Activated T-cell treated with anti-CD3 and anti-CD28 coated beads, Interleukin-2, amount 50 U/mL, for 1 hour (primary cell): ENCODE measurements around the gene PPIE.

Experiments
- DNase-seq: peaks from one replicate; pipeline ENCODE4 v3.0.0-alpha.2; 2020

PPIE gene

DNA sequence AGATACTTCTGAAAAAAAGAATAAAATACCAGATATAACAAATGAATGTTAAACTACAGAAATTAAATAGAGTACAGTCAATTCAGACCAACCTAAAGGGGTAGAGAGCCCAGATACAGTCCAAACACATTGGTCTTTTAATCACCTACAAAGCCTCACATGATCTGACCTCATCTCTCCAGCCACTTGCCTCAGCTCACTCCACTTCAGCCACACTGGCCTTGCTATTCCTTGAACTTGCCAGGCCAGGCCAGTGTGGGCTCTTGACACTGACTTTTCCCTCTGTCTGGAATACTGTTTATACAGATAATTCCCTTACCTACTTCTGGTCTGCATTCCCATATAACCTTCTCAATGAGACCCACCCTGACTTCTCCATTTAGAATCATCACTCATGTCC, 17.0 kb upstream of the PPIE start:
- DNase-seq = no peak

DNA sequence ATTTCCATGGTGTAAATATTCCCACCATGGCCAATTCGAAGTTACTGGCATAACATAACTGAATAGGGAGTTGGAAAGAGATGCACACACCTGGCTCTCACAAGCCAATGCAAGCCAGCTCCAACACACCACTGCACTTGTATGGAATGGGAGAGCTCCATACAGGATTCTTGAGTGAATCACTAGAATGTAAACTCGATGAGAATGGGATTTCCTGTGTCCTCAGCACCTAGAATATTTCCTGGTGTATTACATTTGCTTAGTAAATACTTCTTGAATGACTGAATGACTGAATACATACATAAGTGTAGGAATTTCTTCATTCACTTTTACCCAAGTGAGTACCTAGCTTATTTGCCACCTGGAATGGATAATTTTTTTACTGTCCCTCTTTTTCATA, 16.2 kb upstream of the PPIE start:
- no peak for DNase-seq

- DNase-seq = no peak
Measured at GRCh38 chr1:39726600-39726999, 12.1 kb upstream of the PPIE start.

- DNase-seq = no peak
Measured at GRCh38 chr1:39727221-39727931, 11.3 kb upstream of the PPIE start.

GRCh38 chr1:39727932-39728317, 10.8 kb upstream of the PPIE start:
- DNase-seq = no peak

- DNase-seq = no peak
Measured at GRCh38 chr1:39729030-39729429, 9.7 kb upstream of the PPIE start.

DNA sequence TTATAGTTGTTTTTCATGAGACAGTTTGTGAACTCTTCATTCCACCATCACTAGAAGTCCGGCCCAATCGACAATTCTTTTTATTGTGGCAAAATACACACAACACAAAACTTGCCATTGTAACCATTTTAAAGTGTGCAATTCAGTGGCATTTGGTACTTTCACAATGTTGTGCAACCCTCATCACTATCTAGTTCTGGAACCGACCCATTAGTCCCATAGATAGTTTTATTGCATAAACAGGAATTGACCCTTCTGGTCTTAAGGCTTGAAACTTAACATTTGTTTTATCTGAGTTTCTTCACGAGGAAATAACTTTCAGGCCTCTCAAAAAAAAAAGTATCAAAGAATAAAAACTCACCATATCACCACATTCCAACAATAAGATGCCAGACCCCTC, 8.8 kb upstream of the PPIE start:
- no peak for DNase-seq

- DNase-seq = no peak
Measured at GRCh38 chr1:39732730-39733129, 6.0 kb upstream of the PPIE start.

GRCh38 chr1:39733161-39733560, 5.5 kb upstream of the PPIE start:
- DNase-seq = no peak

DNA sequence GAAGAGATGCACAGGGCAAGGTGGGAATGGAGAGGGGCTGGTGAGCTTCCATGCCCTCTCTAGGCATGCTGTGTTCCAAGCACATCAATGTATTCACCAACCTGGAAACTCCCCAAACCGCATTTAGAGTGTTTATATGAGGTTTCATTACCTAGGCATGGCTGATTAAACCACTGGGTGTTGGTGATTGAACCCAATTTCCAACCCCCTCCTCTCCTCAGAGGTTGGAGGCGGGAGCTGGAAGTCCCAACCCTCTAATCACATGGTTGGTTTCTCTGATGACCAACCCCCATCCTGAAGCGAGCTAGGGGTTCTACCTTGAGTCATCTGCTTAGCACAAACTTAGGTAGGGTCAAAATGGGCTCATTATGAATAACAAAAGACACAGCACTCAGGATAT, 3.0 kb upstream of the PPIE start:
- DNase-seq = no peak

GRCh38 chr1:39737546-39738169, 1.0 kb upstream of the PPIE start:
- no peak for DNase-seq

DNA sequence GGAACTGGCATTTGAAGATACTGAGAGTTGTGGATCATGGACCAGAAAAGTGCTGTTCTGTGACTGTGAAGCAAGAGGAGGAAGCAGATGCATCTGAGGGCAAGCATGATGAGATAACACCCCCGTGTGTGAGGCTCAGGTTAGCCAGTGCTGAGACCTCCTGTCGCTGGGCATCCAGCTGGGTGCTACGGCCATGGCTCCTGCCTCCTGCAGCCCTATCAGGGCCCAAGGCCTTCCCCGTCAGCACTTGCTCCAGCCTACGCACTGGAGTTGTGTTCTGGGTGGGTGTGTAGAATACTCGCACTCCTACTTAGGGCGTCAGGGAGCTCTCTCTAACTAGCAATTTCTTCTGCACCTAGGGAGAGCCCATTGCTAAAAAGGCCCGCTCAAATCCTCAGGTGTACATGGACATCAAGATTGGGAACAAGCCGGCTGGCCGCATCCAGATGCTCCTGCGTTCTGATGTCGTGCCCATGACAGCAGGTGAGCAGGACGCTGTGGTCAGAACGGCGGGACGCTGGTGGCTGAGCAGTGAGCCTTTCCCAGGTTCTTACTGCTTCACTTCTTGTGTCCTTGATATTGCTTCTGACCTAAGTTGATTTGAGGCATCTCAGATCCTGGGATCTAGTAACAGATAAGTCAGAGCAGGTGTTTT, 6.5 kb downstream of the PPIE start:
- no peak for DNase-seq

GRCh38 chr1:39751595-39751994, 12.9 kb downstream of the PPIE start:
- DNase-seq = no peak

DNA sequence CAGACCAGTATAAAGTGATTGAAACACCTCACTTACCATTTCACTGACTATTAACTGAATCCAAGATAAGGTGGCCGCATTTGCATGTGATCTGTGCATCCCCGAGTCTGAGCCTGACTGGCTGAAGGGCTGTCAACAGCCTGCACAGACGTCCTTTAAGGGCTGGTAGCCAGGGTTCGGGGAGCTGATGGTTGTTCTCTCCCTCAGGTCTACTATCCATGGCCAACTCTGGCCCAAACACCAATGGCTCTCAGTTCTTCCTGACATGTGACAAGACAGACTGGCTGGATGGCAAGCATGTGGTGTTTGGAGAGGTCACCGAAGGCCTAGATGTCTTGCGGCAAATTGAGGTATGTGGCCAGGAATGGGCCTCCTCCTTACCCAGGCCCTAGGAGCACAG, 14.0 kb downstream of the PPIE start:
- DNase-seq = no peak

GRCh38 chr1:39753132-39754025, 14.7 kb downstream of the PPIE start:
- no peak for DNase-seq

GRCh38 chr1:39754026-39754570, 15.4 kb downstream of the PPIE start:
- no peak for DNase-seq

GRCh38 chr1:39754906-39755504, 16.3 kb downstream of the PPIE start:
- DNase-seq = no peak

GRCh38 chr1:39755965-39756659, 17.4 kb downstream of the PPIE start:
- no peak for DNase-seq

DNA sequence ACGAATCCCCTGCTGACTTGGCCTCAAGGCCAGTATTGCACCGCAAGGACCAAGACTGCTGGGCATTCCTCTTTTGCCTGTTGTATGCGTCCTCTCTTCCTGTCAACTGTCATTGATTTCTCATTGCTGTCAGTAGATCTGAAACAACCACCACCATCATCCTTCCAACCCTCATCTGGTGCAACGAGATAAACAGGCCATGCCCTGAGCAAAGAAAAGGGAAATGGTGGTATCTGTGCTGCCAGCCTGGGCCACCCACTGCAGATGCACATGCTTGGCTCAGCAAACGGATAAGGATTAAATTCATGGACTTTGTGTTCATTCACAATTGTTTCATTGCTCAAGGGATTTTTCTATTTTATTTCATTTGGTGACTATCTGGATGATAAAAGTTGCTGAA, 18.8 kb downstream of the PPIE start:
- no peak for DNase-seq

DNA sequence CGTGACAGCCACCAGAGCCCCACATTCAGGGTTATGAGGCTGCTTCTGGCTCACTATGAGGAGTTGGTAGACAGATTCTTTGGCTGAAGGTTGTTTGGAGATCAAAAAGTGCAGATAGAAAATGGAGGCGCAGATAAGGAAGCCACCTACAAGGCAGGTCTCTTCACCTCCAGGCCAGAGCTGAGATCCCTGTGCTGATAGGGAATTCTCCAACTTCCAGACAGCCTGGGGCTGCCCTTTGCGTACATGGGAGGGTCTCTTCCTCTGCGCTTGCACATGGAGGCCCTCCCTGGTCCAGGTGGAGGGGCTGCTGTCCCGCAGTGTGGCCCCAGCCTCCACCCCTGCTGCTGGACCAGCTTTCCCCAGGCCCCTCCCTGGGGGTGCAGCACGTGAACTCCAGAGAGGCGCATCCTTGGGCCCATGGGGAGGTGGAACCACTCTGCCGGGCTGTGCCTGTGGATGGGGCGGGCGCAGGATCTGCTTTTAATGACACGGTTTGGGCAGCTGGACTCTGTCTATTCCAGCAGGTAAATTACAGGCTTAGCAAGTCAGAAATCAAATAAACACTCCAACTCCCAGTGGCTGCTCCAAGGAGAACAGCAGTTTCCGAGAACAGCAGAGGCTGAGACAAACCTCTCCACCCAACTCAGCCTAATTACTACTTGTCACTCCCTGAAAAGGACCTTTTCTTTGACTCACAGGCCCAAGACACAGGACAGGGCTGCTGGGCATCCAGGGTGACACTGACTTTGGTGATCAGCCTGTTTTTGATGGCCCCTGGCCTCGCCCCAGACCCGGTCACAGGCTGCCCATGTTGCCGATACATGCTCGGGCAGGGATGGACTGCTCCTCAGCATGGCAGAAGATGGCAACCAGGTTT, 20.1 kb downstream of the PPIE start:
- no peak for DNase-seq

- no peak for DNase-seq
Measured at GRCh38 chr1:39759436-39759726, 20.7 kb downstream of the PPIE start.
